EH (cell line): ENCODE results near the gene COA1.

Source experiments
- DNase-seq: peaks from one replicate; pipeline ENCODE4 v3.0.0-alpha.2; 2015; ENCODE audit warnings: low read depth

Gene COA1

DNA sequence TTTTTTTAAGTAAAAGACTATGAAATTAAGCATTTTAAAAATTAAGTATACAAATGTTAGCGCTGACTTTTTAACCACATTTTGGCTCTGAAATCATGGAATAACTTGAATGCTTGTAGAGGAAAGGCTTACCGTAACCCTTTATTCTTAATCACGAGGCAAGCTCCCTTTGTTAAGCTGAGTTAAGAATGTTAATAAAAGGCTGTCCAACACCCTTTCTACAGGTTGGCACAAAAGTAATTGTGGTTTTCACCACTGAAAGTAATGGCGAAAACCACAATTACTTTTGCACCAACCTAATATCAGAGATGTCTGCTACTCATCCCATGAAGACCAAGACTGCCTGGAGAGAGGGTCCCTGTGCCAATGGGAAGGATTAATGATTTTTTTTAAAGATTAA, 75.9 kb downstream of the COA1 start:
- no peak for DNase-seq

DNA sequence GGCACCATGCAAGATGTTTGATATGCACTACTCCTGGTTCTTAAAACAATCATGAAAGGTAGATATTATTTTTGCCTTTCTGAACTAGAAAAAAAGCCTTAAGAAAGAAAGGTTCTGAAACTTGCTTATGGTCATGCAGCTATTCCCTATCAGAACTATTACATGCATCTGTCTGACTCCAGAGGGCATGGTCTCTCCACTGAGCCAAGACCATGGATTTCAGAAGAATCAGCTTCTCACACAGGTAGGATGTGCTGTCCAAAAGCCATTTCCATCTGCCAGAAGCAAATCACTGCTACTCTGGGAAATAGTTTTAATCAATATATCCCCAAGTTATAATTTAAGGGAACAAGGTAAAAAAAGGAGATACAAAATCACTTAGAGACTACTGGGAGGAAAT, 77.0 kb downstream of the COA1 start:
- no peak for DNase-seq

DNA sequence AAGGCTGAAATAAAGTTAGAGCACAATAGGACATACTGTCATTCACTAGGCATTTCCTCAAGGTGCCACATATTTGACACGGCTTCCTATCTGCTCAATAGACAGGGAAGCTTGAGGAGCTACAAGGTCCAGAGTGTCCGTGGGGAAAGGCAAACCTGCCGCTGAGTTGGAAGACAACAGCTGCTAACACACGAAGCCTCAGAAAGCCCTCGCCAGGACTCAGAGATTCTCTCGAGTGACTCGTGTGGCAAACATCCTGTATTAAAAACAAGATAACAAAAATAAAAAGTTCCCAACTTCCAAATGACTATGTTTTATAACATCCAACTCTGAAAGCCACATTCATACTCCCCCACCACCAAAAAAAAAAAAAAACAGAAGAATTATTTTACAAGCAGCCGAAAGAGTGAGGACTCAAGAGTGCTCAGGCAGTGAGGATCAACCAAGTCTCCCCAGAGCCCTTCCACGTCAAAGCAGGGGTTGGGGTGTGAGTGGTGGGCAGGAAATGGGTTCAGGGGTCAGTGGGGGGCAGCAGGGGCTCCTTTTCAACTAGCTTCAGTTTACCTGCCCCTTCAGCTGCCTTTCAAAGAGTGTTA, 78.8 kb downstream of the COA1 start:
- DNase-seq, result peak; percentile 97

DNA sequence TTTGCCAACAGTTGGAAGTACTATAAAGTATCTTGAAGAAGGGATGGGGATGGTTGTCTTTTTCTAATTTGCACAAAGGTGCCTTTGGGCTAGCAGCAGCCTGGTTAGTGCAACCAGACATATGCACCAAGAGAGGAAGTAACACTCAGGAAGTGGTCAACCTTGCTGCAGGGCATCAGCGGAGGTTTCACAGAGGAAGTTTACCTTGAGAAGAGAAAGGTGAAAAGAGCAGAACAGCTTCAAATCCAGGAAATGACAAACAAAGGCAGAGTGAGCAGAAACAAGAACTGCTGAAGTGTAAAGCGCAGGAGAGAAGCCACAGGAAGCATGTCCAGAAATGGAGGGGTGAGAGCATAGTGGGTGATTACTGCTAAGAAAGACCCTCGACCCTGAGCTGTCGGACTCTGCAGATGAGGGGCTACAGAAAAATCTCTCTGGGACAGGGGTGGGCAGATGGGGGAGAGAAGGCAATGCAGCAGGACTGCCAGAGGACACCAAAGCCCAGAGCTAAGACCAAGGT, 79.5 kb downstream of the COA1 start:
- peak; percentile 44 for DNase-seq

DNA sequence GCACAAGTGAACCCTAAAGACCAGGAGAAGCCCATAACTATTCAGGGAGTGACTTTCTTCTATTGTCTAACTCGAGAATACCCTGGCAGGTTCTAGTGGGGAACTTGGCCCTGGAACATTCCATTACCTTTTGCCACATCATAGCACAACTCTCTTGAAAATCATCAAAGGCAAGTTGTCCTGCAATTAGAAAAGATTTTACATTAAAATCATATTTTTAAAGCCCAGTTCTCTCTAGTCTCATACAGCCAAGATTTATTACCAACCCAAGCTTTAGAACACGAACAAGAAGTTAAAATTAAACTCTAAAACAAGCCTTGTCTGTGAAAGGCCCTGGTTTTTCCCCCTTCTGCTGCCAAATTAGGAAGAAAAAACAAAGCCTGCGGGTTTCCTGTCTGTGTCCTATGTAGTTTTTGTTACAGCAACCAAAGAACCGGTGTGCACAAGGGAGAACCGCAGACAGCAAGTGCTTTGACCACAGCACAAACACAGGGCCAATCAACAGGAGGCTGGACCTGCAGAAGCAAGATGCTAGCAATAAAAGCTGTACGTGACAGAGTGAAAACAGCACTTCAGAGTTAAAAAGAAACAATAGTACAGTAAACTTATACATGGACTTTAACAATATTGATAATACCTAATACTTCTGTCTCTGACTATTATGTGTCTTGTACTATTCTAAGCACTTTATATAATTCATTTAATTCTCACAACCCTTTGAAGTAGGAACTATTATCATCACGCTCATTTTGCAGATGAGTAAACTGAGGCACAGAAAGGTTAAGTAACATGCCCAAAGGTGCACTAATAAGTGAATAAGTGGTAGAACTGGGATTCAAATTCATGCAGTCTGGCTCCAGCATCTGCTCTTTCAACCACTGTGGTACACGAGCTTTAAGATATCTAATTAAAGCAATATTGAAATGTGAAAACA, 80.6 kb downstream of the COA1 start:
- DNase-seq, result peak; percentile 87

DNA sequence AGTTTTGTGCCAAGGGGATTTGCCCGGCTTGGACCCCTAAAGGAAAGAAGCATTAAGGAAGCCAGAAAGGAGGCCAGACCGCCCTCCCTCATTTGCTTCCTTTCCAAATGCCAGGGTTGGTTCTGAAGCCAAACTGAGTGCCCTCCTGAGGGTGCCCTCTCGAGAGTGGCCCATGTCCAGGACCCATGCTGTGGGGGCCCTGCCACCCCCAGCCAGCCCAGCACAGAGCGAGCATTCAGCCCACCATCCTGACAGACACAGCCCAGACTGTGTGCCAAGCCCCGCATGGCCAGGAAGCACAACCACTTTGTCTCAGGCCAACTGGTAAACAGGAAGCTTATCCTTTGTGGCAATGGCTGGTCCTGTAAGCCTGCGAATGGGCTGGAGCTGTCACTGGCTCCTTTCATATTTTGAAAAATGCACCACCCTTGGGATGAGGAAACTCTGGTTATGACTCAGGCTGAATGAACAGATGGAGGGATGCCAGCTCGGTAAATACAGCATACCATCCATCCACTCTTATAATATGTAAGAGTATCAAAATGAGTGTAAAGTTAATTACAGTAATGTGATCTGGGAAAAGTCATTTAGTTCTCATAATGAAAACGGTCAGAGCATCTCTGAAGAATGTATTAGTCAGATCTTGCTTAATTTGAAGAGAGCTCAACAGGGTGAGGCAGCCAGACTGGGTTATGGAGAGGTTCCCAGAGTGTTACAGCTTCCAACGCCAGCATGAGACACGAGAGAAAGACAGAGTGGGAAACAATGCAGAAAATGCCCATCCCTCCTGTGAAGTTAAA, 81.5 kb downstream of the COA1 start:
- peak; percentile 100 for DNase-seq

DNA sequence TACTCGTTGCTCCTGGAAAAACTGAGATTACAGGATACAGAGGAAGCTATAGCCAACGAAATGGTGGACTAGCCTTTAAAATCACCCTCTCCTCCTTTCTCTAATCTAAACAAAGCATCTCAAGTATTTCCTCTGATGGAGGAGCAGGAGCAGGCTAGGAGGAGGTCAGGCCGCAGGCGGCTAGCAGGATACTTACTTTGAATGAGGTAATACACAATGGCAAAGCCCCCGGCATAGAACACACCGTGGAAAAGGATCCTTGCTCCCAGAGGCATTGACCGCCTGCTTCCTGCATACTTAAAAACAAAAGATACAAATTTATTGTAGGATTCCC, 82.0 kb downstream of the COA1 start:
- DNase-seq, result peak; percentile 93

DNA sequence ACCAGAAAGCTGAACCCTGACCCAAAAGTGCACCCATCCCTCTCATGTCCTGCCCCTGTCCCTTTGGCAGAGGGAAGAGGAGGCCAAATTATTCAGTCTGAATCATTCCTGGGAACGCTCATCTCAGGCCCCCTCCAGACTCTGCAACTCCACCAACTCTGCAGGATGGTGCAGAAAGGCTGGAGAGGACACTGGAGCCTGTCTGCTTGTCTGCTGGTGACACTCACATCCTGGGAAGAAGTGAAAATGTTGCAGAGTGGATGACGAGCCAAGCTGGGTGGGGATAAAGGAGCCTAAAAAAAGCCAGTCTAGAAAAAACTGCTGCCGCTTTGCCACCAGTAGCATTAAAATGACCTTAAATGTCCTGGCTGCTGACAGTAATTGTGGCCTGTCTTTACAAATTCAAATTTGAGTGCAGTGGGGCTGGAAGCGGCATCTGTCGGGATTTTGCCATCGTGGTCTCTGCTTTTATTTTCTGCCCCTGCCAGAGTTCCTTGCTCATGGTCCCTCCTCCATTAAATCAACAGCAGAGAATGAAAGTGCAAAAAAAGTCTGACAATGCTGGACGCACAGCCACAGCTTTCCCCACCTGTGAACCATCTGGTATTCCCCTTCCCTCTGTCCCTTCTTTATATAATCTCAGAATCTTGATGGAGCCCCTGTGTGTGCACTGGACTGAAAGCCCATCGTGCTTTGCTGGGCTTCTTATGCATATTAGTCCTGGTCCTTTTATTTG, 82.6 kb downstream of the COA1 start:
- DNase-seq, result peak; percentile 94

DNA sequence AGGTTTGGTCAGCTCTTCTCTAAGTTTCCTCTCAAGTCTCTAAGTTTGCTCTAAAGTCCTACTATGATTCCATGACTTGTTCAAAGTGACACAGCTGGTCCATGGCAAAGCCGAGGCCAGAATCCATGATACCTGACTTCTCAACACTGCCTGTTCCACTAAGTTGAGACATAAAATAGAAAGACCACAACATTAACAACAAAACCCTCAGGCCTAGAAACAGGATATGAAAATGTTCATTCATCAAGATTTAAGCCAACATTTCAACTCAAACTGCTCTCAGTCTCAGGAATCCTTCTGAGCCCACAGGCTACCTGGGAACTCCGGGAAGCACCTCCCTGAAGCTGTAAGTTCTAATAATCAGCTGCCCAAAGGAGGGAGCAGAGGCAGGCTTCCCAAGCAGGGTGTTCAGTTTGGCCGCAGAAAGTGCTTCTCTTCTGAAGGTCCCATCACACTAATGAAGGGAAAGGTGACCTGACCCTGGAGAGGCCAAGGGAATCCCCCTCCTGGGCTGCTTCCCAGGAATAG, 83.6 kb downstream of the COA1 start:
- no peak for DNase-seq

DNA sequence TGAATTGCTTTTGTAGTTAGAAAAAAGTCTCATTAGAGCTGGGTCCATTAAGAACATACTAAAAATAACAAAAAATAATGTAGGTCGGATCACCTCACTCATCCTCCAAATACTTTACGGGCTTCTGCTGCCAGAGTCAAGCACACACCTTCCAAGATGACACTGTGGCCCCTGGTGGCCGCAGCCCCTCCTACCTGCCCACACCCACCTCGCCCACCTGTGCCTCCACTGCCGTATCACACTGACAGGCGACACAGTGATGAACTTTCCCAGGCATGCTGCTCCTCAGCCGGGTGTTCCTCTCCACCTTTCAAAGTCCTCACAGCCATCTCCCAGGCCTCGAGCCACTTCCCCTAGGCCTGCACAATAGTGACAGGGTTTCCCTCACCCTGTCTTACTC, 85.5 kb downstream of the COA1 start:
- DNase-seq, result no peak

DNA sequence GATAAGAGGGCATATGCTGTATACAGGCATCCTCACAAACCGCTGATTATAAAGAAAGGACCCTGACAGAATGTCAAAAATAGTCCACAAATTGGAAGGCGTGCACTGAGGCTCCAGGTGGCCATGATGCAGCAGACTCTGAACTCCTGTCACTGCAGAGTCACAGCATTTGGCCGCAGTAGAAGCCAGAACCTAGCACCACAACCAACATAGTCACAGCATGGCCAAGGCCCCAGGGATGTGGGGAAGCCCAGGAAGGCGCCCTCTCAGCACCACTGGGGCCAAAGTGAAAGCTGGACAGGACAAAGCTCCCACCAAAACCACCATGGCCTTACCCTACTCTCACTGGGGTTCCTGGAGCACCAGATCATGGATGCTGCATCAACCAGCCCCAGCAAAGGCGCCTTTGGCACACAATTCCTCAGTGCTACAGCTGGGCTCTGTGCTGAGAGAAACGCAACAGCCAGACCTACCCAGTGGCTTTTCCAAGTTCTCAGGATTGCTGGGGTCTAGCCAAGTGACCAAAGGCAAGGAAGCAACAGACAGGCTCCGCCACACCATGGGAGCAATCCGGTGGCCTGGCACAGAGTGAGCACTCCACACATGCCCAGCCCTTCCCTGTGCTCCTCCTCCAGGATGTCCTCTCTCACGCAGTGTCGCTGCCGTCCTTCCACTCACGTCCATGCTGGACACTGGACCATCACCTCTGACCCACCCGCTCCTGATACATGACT, 86.3 kb downstream of the COA1 start:
- no peak for DNase-seq

DNA sequence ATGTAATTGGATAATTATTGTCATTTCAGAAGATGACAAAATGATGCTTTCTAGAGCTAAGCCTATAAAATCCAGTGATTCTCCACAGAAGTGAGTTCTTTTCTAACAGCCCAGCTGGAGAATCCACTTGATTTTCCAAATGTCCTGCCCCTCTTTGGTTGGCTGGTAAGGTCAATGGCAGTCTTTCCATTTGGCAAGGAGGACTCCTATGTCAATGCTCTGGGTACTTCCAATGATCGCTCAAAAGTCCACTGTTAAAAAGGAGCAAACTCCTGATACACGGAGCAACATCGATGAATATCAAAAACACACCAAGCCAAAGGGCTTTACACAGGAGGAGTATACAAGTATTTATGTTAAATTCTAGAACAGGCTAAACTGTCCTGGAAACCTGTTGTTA, 88.6 kb downstream of the COA1 start:
- DNase-seq, result no peak

DNA sequence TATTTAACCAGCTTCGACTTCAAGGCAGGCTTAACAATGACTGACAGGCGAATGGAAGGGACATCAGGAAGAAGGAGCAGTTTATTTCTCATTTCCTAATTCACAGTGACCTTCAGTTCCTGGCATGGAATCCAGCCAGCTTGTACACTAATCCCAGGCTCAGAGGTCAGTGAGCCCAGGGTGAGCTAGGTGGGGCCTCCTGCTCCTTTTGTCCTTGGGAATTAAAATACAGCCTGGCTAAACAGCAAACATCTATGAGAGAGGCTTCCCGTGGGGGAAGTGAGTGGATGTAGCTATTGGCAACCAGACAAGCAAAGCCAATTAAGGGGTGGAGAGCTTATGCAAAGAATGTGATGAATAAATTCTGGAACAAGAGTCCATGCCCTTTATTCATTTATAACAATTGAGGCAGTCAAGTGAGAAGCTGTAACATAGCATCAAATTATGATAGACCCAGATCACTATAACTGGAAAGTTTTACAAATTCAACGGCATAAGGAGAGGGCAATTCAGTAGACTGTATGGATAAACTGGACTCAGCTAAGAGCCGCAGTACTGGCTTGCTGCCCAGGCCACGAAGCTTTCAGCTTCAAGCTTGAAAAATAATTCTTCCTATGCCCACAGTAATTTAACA, 89.3 kb downstream of the COA1 start:
- DNase-seq, result peak; percentile 89

DNA sequence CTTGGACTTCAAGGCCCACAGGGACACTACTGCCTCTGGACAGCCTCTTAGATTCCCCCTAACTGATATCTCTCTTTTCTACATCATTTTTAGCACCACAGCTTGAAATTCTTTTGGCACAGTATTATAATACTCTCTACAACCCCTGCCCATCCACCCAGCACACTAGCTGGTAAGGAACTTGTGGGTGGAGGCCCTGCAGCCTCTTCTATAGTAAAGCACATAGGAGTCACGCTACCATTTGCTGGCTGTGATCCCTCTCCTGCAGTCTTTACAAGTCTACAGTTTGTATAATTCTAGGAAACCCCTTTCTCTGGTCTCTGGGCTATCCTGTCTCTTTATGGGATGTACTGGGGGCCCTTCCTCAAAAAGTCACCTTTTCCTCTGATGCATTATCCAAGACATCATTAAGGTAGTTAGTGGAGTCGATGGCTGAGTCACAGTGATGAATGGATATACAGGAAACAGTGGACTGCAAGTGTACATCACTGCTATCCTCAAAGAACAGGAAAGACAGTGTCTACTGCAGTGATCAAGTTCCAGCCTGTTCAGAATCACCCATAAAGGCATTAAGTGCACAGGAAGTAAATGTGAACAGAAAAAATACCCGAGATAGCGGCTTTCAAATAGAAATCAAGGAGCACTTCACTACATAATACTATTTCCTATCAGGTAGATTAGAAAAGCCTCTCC, 92.1 kb downstream of the COA1 start:
- DNase-seq, result peak; percentile 59

DNA sequence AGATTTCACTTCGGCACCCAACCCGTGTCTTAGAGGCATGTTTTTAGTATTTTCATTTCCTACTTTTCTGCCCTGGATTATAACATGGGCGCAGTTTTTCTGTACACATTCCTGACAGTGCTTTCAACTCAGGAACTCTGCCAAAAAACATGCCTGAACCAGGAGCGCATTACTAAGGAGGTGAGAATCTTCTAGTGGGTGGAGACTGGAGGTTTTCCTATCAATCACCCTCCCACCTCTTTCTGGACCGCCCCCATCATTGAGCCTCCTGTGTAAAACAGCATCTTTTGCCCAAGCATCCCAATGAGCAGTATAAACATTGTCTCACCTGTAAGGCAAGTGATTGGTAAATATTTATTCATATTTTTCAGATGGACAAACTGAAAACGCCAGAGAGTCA, 93.2 kb downstream of the COA1 start:
- DNase-seq, result peak; percentile 71

DNA sequence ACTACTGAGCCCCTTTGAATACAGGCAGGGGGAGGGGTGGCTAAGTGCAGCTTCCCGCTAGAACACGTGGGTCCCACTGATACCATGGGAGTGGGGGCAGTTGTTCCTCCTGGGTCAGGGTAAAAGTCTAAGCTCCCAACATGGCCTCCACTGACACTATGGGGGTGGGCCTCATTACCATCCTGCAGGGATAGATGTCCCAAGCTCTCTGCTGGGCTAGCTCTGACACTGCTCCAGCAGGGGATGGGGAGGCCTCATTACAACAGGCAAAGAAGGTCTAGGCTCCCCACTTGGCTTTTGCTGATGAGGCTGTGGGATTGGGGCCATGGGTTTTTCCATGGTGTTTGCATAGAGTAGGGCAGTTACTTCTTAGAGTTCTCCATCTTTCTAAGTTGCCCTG, 94.9 kb downstream of the COA1 start:
- no peak for DNase-seq

DNA sequence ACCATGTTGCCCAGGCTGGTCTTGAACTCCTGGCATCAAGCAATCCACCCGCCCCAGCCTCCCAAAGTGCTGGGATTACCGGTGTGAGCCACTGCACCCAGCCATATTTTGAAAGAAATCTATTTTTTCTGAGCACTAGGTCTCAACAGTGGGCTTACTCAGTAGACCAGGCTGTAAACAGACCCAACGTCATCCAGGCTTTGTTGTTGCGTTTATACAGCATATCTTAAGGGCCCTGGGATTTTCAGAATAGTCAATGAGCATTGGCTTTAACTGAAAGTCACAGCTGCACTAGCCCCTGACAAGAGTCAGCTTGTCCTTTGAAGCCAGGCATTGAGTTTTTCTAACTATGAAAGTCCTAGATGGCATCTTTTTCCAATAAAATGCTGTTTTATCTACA, 96.6 kb downstream of the COA1 start:
- DNase-seq, result no peak

DNA sequence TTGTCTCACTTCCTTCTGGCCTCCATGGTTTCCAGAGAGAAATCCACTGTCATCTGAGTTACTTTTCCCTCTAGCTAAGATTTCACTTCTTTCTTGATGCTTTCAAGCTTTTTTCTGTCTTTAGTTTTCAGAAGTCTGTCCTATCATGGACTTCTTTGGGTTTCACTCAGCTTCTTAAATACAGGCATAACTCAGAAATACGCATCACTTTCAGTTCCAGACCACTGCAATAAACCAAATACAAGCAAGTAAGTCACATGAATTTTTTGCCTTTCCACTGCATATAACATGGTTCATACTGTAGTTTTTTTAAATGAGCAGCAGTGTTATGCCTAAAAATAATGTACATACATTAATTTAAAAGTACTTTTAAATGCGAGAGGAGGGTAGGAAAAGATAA, 97.8 kb downstream of the COA1 start:
- DNase-seq, result no peak

DNA sequence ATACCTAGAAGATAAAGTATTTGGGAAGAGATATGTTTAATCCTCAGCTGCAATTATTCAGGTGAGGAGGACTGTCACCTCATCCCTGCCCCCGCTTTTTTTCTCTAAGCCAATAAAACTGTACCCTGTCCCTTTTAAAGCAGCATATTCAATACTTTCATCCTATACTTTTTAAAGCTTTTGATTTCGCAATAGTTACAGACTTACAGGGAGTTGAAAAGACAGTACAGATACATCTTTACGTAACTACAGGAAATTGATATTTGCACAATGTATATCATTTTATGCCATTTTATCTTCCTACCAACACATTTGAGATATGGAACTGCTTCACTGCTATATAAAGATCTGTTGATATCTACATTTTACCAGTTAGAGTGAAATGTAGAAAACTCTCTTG, 98.8 kb downstream of the COA1 start:
- no peak for DNase-seq

DNA sequence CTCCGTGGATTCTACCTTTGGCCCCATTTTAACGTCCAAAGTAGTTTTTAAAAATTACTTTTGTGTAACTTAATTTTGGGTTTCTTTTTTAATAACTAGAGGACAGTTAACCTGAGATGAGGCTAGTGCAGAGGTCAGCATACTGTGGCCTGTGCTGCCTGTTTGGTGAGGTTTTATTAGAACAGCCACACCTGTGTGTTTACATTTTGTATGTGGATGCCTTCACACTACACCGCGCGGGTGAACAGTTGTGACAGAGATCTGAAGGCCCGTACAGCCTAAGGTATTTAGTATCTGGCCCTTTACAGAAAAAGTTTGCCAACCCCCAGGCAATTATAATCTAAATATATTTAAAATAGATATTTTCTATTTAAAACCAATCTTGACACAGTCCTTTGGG, 99.5 kb downstream of the COA1 start:
- no peak for DNase-seq
